GM19043 (cell line): ENCODE results near the gene GPR152.
"Not testable (repeated sequence)": the region's sequence is repeated elsewhere in the genome, so short reads cannot be mapped to it uniquely, and the experiment has no call there.

ENCODE experiments used
- ATAC-seq: cut with Tn5 transposase; IDR thresholded peaks from one replicate; pipeline ENCODE4 v1.9.1; 2021; ENCODE audit warnings: low read depth; ENCODE audit not compliant: unreplicated experiment

GPR152 gene

DNA sequence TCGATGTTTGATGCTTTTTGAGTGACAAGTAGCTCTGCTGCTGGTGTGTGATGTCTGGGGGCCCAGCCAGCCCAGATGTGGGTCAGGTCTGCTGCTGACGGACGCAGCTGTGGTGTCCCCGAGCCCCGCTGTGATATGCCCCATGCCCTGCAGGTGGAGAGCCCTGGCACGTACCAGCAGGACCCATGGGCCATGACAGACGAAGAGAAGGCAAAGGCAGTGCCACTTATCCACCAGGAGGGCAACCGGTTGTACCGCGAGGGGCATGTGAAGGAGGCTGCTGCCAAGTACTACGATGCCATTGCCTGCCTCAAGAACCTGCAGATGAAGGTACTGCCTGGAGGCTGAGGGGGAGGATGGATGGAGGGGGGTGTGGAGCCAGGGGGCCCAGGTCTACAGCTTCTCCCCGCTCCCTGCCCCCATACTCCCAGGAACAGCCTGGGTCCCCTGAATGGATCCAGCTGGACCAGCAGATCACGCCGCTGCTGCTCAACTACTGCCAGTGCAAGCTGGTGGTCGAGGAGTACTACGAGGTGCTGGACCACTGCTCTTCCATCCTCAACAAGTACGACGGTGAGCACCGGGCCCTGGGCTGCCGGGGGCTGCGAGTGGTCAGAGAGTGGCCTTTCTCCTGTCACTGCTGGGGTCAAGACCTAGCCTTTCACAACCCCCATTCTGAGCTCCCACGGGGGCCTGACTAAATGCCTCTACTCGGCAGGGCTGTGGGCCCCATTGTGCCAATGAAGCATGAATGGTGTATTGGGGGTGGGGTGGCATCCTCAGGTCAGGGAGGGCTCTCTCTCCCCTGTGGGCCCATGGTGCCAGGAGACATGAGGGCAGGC lies 37.6 kb upstream of the GPR152 start:
- no peak for ATAC-seq

DNA sequence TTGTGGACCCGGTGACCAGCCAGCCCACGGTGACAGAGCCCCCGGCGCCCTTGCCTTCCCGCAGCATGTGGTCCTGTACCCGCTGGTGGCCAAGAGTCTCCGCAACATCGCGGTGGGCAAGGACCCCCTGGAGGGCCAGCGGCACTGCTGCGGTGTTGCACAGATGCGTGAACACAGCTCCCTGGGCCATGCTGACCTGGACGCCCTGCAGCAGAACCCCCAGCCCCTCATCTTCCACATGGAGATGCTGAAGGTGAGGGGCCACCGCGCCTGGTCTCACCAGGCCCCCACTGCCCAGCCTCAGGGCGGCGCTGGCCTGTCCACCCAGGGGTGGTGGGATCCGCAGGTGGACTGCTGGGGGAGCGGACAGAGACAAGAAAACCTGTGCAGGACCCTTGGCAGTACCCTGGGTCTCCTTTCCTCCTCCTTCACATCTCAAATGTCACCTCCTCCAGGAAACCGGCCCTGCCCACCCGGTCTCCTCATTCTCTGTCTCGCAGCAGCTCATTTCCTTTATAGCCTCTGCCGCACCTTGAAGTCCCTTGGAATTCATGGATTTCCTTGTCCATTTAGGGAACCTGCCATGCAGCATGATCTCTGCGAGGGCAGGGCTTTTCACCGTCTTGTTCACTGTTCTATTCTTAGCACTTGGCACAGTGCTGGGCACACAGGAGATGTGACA lies 36.8 kb upstream of the GPR152 start:
- ATAC-seq, result no peak

DNA sequence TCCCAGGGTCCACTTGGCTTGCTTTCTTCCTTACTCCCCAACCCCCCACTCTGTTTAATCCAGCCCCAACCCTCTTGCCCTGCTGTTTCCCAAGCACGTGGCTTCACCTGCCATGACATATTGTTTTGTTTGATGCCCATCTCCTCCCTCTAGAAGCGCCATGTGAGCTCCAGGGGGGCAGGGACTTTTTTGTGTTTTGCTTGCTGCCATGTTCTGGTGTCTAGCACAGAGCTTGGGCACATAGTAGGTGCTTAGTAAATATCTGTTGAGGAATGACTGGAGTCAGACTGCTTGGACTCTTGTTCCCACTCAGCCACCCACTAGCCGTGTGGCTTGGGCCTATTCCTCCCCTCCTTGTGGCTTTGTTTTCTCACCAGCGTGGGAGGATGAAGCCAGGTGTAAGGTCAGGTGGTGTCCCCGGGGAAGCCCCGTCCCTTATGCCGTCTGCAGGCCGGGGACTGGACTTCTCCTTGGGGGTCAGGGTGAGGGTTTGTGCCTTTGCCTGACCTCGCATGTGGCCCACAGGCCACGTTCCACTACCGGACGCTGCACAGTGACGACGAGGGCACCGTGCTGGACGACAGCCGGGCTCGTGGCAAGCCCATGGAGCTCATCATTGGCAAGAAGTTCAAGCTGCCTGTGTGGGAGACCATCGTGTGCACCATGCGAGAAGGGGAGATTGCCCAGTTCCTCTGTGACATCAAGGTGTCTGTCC lies 34.1 kb upstream of the GPR152 start:
- no peak for ATAC-seq

DNA sequence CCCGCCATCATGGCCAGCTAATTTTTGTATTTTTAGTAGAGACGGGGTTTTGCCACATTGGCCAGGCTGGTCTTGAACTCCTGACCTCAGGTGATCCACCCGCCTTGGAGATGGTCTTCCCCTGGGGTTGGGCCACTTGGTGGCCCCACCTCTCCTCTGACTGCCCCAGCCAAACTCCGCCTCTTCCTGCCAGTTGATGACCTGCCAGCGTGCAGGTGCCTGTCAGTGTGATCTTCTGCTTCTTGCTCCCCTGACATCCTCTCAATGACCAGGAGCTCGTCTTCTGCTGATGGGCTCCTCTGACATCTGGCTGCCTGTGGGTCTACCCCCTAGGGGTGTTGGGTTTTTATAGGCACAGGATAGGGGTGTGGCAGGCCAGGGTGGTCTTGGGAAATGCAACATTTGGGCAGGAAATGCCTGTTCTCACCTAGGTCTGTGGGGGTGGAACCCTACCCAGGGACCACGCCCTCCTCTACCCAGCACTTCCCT lies 33.4 kb upstream of the GPR152 start:
- not testable (repeated sequence) for ATAC-seq

DNA sequence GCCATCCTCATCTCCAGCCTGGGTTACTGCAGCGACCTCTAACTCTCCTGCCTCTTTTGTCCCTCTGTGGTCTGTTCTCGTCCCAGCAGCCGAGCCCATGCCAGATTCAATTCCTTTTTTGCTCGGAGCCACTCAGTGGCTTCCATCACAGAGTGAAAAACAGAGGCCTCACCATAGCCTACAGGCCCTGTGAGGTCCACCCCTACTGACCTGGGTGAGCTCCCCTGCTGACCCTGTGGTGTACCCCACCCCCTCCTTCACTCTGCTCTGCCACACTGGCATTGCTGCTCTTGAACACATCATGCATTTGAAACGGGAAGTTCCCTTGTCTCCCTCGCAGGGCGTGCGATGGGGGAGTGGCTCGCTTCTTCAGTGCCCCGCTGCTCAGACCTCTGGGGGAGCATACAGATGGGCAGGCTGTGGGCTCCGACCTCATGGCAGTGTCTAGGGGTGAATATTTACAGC lies 32.4 kb upstream of the GPR152 start:
- no peak for ATAC-seq

DNA sequence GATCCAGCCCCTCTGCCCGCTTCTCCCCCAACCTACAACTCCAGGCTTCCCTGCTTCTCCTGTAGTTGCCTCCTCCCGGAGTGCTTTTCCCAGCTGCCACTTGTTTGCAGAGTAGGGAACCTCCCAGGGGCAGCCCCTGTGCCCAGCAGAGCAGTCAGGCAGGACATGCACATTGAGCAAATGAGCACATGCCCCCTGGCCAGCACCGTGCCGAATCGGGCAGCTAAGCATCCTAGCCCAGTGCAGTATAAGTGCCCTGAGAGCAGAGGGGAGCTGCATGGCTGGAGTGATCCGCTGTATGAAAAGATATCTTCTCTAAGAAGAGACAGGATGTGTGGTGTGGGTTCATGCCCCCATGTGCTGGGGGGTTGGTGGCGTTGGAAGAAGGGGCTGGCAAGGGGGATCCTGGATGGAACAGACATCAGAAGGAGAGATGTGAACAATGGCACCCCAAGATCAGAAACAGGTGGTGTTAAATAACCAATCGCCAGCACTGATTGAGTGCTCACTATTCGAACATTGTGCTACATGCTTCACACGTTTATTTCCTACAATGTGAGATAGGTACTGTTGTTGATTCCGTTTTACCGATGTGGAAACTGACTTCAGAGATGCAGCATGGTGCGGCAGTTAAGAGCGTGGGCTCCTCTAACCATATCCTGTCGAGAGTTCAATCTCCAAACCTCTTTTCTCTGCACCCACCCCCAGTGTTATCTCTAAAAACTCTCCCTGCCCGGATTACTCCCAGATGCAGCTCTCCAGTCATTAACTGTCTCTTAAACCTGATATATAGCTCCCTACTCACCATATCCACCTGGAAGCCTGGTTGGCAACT lies 31.5 kb upstream of the GPR152 start:
- ATAC-seq, result no peak

DNA sequence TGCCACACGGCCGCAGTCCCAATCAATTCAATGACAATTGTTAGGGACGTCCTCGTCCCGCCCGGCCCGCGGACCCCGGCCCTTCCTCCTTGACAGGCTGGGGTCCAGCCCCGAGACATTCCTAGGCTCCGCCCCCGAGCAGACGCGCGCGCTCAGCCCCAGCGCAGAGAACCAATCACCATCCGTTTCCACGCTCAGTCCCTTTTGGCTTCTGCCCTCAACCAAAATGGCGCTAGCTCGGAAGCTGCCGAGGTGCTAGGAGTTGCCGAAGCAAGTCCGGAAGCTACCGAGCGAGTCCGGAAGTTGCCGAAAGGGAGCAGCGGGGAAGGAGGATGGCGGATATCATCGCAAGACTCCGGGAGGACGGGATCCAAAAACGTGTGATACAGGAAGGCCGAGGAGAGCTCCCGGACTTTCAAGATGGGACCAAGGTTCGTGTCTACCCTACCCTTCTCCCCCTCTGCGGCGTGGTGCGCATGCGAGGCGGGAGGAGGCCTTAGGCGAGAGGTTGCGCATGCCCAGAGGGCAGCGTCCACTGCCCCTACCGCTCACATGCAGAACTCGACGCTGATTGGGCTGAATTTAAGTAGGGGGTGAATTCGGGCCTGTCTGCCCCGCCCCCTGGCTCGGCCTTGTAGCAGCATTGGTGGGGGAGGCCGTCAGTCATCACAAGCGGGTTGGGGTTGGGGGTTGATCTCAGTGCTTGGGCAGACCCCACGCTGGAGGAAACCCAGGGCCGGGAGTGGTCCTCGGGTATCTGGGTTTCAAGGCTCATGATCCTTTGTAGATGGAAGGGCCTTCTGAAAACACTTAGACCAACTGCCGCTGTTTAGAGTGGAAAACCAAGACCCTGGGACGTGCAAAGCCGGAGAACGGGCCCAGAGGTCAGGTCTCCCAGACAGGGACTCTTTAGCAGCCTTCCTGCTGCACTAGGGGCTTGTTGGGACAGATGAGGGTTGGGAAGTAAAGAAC lies 30.6 kb upstream of the GPR152 start, which contains the start of gene AIP:
Gene AIP, plus strand, starts transcription at position 200 of the 972 bp plus-strand sequence. Its CDS starts 133 bp downstream, at position 333.
- peak; percentile 44 for ATAC-seq

DNA sequence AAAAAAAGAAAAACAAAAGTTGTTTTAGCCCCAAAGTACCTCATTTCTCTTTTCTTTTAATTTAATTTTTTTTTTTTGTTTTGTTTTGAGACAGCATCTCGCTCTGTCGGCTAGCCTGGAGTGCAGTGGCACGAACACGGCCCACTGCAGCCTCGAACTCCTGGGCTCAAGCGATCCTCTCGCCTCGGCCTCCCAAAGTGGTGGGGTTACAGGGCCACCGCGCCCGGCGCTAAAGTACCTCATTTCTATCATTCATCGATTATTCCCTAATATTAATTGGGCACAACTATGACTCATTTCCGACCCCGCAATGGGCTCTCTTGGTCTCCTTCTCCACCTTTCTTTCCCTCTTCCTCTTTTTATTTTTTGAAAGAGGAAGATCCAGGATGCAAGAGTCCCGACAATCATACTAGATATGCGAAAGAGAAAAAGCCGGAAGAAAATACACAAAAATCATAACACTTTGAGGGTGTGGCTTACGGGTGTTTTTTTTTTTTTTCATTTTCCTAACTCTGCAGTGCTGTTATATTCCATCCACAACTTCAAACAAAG lies 29.8 kb upstream of the GPR152 start:
- no peak for ATAC-seq

DNA sequence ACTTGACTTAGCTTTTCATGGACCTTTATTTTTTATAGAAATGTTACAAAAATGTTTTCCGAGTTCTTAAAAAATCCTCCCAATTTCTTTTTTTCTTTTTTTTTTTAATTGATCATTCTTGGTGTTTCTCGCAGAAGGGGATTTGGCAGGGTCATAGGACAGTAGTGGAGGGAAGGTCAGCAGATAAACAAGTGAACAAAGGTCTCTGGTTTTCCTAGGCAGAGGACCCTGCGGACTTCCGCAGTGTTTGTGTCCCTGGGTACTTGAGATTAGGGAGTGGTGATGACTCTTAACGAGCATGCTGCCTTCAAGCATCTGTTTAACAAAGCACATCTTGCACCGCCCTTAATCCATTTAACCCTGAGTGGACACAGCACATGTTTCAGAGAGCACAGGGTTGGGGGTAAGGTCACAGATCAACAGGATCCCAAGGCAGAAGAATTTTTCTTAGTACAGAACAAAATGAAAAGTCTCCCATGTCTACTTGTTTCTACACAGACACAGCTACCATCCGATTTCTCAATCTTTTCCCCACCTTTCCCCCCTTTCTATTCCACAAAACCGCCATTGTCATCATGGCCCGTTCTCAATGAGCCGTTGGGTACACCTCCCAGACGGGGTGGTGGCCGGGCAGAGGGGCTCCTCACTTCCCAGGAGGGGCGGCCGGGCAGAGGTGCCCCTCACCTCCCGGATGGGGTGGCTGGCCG lies 25.0 kb upstream of the GPR152 start:
- ATAC-seq, result not testable (repeated sequence)

DNA sequence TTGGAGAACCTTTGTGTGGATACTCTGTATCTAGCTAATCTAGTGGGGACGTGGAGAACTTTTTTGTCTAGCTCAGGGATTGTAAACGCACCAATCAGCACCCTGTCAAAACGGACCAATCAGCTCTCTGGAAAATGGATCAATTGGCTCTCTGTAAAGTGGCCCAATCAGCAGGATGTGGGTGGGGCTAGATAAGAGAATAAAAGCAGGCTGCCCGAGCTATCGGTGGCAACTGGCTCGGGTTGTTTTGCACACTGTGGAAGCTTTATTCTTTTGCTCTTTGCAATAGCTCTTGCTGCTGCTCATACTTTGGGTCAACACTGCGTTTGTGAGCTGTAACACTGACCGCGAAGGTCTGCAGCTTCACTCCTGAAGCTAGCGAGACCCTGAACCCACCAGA lies 24.2 kb upstream of the GPR152 start:
- not testable (repeated sequence) for ATAC-seq

DNA sequence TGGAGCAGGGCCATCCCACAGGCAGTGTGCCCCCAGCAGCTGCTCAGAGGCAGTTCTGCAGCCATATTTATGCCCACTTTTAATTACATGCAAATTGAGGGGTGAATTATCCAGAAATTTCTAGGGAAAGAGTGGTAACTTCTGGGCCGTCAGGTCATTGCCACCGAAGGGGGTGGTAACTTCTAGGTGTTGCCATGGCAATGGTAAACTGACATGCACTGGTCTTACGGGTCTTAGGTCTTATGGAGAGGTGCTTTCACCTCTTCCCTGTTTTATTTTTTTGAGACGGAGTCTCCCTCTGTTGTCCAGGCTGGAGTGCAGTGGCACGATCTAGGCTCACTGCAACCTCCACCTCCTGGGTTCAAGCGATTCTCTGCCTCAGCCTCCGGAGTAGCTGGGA lies 20.4 kb upstream of the GPR152 start:
- no peak for ATAC-seq

DNA sequence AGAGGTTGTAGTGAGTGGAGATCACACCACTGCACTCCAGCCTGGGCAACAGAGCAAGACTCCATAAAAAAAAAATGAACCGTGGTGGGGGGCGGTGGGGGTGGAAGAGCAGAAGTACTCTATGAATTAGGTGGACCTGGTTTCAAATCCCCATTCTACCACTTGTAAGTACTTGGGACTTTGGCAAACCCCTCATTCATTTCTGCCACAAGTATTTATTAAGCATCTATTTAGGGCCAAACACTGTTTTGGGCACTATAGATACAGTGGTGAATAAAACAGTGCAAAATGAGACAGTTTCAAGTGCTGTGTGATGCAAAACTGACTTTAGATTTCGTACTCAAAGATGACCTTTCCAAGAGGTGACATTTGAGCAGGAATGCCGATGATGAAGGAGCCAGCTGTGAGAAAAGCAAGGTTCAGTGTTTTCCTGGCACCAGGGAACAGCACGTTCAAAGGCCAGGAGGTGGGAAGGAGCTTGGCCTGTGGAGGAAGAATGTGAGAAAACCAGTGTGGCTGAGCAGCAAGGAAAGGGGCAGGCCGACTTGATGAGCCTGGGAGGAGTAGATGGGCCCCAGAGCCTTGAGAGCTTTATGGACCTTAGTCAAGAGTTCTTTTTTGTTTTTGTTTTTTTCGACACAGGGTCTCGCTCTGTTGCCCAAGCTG lies 17.9 kb upstream of the GPR152 start:
- no peak for ATAC-seq

DNA sequence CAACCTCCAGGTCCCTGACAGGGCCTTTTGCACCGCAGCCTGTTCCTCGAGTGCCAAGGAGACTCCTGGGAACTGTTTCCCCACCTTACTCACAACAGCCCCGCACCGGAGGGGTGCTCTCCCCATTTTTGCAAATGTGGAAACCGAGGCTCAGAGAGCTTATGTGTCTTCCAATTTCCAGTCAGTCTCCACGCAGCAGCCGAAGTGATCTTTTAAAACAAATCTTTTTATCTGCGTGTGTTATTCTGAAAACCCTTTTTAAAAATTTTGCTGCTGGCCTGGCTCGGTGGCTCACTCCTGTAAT lies 16.9 kb upstream of the GPR152 start:
- ATAC-seq, result no peak

DNA sequence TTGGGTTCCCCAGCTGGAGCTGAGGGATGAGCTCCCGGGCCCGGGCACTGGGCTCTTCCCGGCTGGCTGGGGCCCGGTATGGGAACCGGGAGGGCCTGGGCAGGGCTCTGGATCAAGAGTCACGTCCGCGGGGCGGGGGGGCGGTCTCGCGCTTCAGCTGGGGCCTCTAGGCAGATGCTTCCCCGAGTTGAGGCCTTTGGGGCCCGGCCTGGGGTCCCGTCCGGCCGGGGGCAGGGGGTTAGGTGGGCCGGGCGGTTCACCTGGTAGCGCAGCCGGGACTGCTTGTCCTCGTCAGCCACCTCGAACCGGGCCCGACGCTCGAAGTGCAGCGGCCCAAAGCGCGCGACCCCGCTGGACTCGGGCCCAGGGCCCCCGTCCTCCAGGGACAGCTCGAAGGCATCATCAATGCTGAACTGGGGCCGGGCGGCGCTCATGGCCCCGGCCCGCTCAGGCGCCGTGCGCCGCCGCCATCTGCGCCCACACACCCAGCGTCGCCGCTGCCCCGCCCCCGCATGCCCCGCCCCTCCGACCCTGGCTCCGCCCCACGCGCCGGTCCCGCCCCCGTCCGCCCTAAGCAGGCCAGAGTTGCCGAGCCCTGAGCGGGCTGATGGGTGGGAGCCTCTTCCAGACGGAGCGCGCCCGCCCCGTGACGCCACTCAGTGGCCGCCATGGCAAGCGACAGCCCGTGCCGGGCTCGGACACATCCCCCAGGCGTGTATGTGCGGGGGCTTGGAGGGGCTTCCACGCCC lies 16.4 kb upstream of the GPR152 start, which contains the start of gene TMEM134:
Gene TMEM134, minus strand, starts transcription at position 493 of the 749 bp plus-strand sequence. Its CDS starts 59 bp downstream, at position 434.
- ATAC-seq, result peak; percentile 68

DNA sequence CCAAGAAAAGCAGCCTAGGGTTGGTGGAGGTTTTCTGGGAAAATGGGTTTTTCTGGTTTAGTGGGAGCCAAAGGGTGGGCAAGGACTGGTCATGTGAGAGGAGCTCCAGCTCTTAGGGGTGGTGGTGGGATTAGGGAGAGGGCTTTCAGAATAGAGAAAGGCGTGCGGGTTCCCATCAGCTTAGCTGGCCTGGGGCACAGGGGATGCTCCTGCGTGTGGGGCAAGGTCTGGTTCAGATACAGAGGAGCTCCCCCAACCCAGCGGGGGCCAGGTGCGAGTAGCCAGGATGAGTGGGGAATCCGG lies 15.9 kb upstream of the GPR152 start:
- no peak for ATAC-seq

DNA sequence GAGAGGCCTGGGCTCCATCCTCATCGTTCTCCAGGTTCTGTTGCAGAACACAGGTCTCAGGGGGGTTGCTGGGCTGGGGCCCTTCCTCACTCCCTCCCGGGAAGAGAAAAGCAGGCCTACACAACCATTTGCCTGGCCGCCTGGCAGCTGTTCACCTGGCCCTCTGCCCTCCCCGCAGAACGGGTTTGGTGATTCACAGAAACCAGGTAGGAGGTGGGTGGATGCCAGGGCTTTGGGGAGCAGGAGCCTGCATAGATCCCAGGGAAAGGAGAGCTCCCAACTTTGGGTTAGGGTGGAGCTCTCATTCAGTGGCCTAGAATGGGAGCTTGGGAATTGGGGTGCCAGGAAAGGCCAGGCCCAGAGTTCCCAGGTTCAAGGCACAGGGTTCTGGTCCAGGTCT lies 15.5 kb upstream of the GPR152 start:
- ATAC-seq, result no peak
